GM23338 (cell line): ENCODE measurements around the gene DLG2. TPM values are rescaled to one million over a fixed set of nuclear protein-coding genes. Genes with fewer than 3 reads are reported as not detected.

Experiments
- ATAC-seq: fragments of 200-7000 bp; cut with Tn5 transposase; 3 replicates; pipeline ENCODE4 v1.9.1; 2020
- DNase-seq: peaks from one replicate; pipeline ENCODE4 v3.0.0-alpha.2; 2015; ENCODE audit warnings: low spot score
- H2AFZ ChIP-seq: fragments of 200-600 bp; sonication (generic); 2 replicates; pipeline ENCODE4 v1.8.0; 2016; ENCODE audit warnings: antibody characterized with exemption, mild to moderate bottlenecking, moderate library complexity
- H3F3A ChIP-seq: fragments of 200-600 bp; sonication (generic); replicated peaks from 2 replicates; pipeline ENCODE4 v1.8.0; 2017; ENCODE audit warnings: antibody characterized with exemption, mixed run types, low read depth
- H3K27ac ChIP-seq: fragments of 200-600 bp; sonication (generic); 2 replicates; pipeline ENCODE4 v1.6.1; 2016; ENCODE audit warnings: low read depth
- H3K27me3 ChIP-seq: fragments of 200-600 bp; sonication (generic); 2 replicates; pipeline ENCODE4 v1.8.0; 2016; ENCODE audit warnings: mild to moderate bottlenecking, mixed run types, moderate library complexity; ENCODE audit not compliant: insufficient read depth
- H3K36me3 ChIP-seq: fragments of 200-600 bp; sonication (generic); 2 replicates; pipeline ENCODE4 v1.8.0; 2016; ENCODE audit warnings: mild to moderate bottlenecking; ENCODE audit not compliant: insufficient read depth
- H3K4me1 ChIP-seq: fragments of 200-600 bp; sonication (generic); 2 replicates; pipeline ENCODE4 v1.8.0; 2016; ENCODE audit warnings: mild to moderate bottlenecking, moderate library complexity; ENCODE audit not compliant: insufficient read depth
- H3K4me2 ChIP-seq: fragments of 200-600 bp; sonication (generic); 2 replicates; pipeline ENCODE4 v1.7.1; 2017; ENCODE audit warnings: mixed run types
- H3K4me3 ChIP-seq: fragments of 200-600 bp; sonication (generic); 2 replicates; pipeline ENCODE4 v1.6.1; 2016; ENCODE audit warnings: mixed run types
- H3K79me2 ChIP-seq: fragments of 200-600 bp; sonication (generic); replicated peaks from 2 replicates; pipeline ENCODE4 v1.8.0; 2017; ENCODE audit warnings: mild to moderate bottlenecking; ENCODE audit not compliant: insufficient read depth
- H3K9me2 ChIP-seq: fragments of 200-600 bp; sonication (generic); 2 replicates; pipeline ENCODE4 v1.8.0; 2017; ENCODE audit not compliant: insufficient read depth
- H4K20me1 ChIP-seq: fragments of 200-600 bp; sonication (generic); replicated peaks from 2 replicates; pipeline ENCODE4 v1.8.0; 2017; ENCODE audit warnings: mild to moderate bottlenecking; ENCODE audit not compliant: insufficient read depth
- H3K27ac Mint-ChIP-seq: 2 replicates; pipeline ENCODE4 v1.8.0; 2020; ENCODE audit warnings: inconsistent platforms, mild to moderate bottlenecking, moderate library complexity, mixed read lengths
- H3K27me3 Mint-ChIP-seq: 3 replicates; pipeline ENCODE4 v1.8.0; 2022; ENCODE audit warnings: low read depth, mild to moderate bottlenecking, moderate library complexity, mixed read lengths, inconsistent platforms; ENCODE audit not compliant: insufficient read depth, poor library complexity
- H3K36me3 Mint-ChIP-seq: 3 replicates; pipeline ENCODE4 v1.8.0; 2021; ENCODE audit warnings: low read depth, mild to moderate bottlenecking, inconsistent platforms, moderate library complexity, mixed read lengths
- H3K4me1 Mint-ChIP-seq: 3 replicates; pipeline ENCODE4 v1.8.0; 2020; ENCODE audit warnings: mild to moderate bottlenecking, inconsistent platforms, mixed read lengths
- H3K4me3 Mint-ChIP-seq: 3 replicates; pipeline ENCODE4 v1.8.0; 2021; ENCODE audit warnings: moderate library complexity, mild to moderate bottlenecking, inconsistent platforms, mixed read lengths
- H3K9me3 Mint-ChIP-seq: 3 replicates; pipeline ENCODE4 v1.8.0; 2020; ENCODE audit warnings: moderate library complexity, mild to moderate bottlenecking, inconsistent platforms, mixed read lengths
- CREB1 ChIP-seq: fragments of 250-450 bp; sonication (Bioruptor Pico); IDR thresholded peaks from 2 replicates; pipeline ENCODE4 v1.5.0; 2020; ENCODE audit warnings: low read depth, mild to moderate bottlenecking, moderate library complexity
- EZH2phosphoT487 ChIP-seq: fragments of 200-600 bp; sonication (generic); IDR thresholded peaks from one replicate; pipeline ENCODE4 v1.8.1; 2018; ENCODE audit warnings: antibody characterized with exemption; ENCODE audit not compliant: unreplicated experiment
- NANOG ChIP-seq: IDR thresholded peaks from 2 replicates; pipeline ENCODE4 v1.6.1; 2016; ENCODE audit warnings: antibody characterized with exemption, borderline replicate concordance
- POLR2AphosphoS5 ChIP-seq: IDR thresholded peaks from 2 replicates; pipeline ENCODE4 v1.6.1; 2016; ENCODE audit warnings: antibody characterized with exemption, low read depth
- STAT1 ChIP-seq: IDR thresholded peaks from one replicate; pipeline ENCODE4 v1.6.1; 2016; ENCODE audit warnings: antibody characterized with exemption; ENCODE audit not compliant: unreplicated experiment
- ZNF114 ChIP-seq: fragments of 250-450 bp; sonication (Bioruptor Pico); IDR thresholded peaks from 2 replicates; pipeline ENCODE4 v1.5.0; 2020; ENCODE audit warnings: mild to moderate bottlenecking, moderate library complexity
- ZNF331 ChIP-seq: fragments of 250-450 bp; sonication (Bioruptor Pico); IDR thresholded peaks from 2 replicates; pipeline ENCODE4 v1.5.0; 2020; ENCODE audit warnings: low read depth, mild to moderate bottlenecking, moderate library complexity
- polyA plus RNA-seq: library from polyadenylated mRNA; unstranded; fragments of >200 nt; fragmentation: Nextera tagmentation; extraction: Ambion mirVana; gene quantifications from 2 replicates; pipeline ENCODE4 v1.2.1, GENCODE V29; 2016
- total RNA-seq: library from RNA; depleted of rRNA; stranded (reverse); fragments of >200 nt; shearing (Covaris generic); gene quantifications from 2 replicates; pipeline ENCODE4 v1.2.3, GENCODE V29; 2014
- TF ChIP-seq, protein P1 (sequence below): IDR thresholded peaks from one replicate; pipeline ENCODE4 v1.6.1; 2018; ENCODE audit warnings: antibody characterized with exemption; ENCODE audit not compliant: unreplicated experiment
- TF ChIP-seq, protein P2 (sequence below): fragments of 250-450 bp; sonication (Bioruptor Pico); IDR thresholded peaks from 2 replicates; pipeline ENCODE4 v1.5.0; 2020; ENCODE audit warnings: mild to moderate bottlenecking, moderate library complexity
- TF ChIP-seq, protein P3 (sequence below): IDR thresholded peaks from 2 replicates; pipeline ENCODE4 v1.6.1; 2016; ENCODE audit warnings: antibody characterized with exemption

The DLG2 gene
- total and polyA plus RNA-seq, 2 experiments from 2014 or later: 19.8 to 21.5 TPM

DNA sequence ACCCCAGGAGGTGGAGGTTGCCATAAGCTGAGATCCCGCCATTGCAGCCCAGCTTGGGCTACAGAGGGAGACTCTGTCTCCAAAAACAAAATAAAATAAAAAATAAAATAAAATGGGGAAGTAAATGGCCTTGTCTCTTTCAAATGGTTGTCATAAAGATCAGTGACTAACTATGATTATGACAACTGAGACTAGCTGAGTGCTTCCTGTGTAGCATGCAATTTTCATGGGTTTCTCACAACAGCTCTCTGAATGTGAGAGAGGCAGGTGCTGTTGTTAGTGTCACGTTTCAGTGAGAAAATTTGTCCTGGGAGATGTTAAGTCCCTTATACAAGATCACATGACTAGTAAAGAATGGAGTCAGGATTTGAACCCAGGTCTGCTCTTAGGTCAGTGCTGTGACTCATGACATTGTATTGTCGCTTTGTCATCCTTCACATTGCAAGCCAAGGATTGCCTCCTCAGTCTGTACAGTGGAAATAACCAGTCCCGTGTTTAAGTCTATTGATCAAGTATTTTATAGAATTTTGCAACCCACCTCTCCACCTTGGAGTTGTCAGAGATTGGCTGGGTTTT, 2177.7 kb downstream of the DLG2 start (continued):
- TF ChIP-seq, protein P1, sequence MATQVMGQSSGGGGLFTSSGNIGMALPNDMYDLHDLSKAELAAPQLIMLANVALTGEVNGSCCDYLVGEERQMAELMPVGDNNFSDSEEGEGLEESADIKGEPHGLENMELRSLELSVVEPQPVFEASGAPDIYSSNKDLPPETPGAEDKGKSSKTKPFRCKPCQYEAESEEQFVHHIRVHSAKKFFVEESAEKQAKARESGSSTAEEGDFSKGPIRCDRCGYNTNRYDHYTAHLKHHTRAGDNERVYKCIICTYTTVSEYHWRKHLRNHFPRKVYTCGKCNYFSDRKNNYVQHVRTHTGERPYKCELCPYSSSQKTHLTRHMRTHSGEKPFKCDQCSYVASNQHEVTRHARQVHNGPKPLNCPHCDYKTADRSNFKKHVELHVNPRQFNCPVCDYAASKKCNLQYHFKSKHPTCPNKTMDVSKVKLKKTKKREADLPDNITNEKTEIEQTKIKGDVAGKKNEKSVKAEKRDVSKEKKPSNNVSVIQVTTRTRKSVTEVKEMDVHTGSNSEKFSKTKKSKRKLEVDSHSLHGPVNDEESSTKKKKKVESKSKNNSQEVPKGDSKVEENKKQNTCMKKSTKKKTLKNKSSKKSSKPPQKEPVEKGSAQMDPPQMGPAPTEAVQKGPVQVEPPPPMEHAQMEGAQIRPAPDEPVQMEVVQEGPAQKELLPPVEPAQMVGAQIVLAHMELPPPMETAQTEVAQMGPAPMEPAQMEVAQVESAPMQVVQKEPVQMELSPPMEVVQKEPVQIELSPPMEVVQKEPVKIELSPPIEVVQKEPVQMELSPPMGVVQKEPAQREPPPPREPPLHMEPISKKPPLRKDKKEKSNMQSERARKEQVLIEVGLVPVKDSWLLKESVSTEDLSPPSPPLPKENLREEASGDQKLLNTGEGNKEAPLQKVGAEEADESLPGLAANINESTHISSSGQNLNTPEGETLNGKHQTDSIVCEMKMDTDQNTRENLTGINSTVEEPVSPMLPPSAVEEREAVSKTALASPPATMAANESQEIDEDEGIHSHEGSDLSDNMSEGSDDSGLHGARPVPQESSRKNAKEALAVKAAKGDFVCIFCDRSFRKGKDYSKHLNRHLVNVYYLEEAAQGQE: no peak
- TF ChIP-seq CREB1 (CRISPR knock-in tag): no peak
- TF ChIP-seq POLR2AphosphoS5: no peak
- TF ChIP-seq STAT1: no peak

DNA sequence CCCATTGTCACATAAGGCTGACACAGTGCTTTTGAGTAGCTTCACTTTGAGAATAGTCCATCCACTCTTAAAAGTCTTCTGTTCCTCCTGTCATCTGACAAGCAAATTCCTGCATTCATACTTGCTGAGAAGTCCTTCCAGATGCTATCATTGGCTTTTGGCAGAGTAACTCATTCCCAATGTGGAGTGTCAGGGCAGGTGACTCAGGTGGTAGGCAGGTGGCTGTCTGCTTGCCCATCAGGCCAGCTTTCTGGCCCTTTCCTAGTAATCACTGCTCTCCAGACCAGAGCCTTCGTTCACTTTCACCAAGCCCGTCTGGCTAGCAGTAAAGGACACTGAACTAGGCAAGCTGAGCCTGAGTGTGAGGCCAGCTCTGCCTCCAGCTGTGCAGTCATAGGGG, 2178.5 kb downstream of the DLG2 start:
- Mint-ChIP-seq H3K27me3 (peaks cover 3% of the 10 kb centered on the region), H3K9me3 (peaks cover 3% of the 10 kb centered on the region), H3K36me3 (peaks cover 22% of the 10 kb centered on the region), H3K27ac (no peak overlapping the region), H3K4me1 (no peaks in the 10 kb centered on the region; the same call in 2 of the 3 replicates), H3K4me3 (no peak overlapping the region)
- H4K20me1 ChIP-seq: no peaks in the 10 kb centered on the region
- no peaks in the 10 kb centered on the region for H3K36me3 ChIP-seq
- H3K4me1 ChIP-seq: no peaks in the 10 kb centered on the region
- peaks cover 4% of the 10 kb centered on the region; the same call in 1 of the 2 replicates for H3K9me2 ChIP-seq
- H3K79me2 ChIP-seq: no peaks in the 10 kb centered on the region
- no peak overlapping the region for H3K4me3 ChIP-seq
- ATAC-seq (no peak), DNase-seq (no peak)
- no peaks in the 10 kb centered on the region for H3K27me3 ChIP-seq
- H3K4me2 ChIP-seq: no peak overlapping the region
- H3F3A ChIP-seq: no peaks in the 10 kb centered on the region
- TF ChIP-seq STAT1 (no peak), ZNF331 (CRISPR knock-in tag) (no peak), ZNF114 (CRISPR knock-in tag) (no peak), EZH2phosphoT487 (no peak), NANOG (no peak), POLR2AphosphoS5 (no peak)
- TF ChIP-seq, protein P2, sequence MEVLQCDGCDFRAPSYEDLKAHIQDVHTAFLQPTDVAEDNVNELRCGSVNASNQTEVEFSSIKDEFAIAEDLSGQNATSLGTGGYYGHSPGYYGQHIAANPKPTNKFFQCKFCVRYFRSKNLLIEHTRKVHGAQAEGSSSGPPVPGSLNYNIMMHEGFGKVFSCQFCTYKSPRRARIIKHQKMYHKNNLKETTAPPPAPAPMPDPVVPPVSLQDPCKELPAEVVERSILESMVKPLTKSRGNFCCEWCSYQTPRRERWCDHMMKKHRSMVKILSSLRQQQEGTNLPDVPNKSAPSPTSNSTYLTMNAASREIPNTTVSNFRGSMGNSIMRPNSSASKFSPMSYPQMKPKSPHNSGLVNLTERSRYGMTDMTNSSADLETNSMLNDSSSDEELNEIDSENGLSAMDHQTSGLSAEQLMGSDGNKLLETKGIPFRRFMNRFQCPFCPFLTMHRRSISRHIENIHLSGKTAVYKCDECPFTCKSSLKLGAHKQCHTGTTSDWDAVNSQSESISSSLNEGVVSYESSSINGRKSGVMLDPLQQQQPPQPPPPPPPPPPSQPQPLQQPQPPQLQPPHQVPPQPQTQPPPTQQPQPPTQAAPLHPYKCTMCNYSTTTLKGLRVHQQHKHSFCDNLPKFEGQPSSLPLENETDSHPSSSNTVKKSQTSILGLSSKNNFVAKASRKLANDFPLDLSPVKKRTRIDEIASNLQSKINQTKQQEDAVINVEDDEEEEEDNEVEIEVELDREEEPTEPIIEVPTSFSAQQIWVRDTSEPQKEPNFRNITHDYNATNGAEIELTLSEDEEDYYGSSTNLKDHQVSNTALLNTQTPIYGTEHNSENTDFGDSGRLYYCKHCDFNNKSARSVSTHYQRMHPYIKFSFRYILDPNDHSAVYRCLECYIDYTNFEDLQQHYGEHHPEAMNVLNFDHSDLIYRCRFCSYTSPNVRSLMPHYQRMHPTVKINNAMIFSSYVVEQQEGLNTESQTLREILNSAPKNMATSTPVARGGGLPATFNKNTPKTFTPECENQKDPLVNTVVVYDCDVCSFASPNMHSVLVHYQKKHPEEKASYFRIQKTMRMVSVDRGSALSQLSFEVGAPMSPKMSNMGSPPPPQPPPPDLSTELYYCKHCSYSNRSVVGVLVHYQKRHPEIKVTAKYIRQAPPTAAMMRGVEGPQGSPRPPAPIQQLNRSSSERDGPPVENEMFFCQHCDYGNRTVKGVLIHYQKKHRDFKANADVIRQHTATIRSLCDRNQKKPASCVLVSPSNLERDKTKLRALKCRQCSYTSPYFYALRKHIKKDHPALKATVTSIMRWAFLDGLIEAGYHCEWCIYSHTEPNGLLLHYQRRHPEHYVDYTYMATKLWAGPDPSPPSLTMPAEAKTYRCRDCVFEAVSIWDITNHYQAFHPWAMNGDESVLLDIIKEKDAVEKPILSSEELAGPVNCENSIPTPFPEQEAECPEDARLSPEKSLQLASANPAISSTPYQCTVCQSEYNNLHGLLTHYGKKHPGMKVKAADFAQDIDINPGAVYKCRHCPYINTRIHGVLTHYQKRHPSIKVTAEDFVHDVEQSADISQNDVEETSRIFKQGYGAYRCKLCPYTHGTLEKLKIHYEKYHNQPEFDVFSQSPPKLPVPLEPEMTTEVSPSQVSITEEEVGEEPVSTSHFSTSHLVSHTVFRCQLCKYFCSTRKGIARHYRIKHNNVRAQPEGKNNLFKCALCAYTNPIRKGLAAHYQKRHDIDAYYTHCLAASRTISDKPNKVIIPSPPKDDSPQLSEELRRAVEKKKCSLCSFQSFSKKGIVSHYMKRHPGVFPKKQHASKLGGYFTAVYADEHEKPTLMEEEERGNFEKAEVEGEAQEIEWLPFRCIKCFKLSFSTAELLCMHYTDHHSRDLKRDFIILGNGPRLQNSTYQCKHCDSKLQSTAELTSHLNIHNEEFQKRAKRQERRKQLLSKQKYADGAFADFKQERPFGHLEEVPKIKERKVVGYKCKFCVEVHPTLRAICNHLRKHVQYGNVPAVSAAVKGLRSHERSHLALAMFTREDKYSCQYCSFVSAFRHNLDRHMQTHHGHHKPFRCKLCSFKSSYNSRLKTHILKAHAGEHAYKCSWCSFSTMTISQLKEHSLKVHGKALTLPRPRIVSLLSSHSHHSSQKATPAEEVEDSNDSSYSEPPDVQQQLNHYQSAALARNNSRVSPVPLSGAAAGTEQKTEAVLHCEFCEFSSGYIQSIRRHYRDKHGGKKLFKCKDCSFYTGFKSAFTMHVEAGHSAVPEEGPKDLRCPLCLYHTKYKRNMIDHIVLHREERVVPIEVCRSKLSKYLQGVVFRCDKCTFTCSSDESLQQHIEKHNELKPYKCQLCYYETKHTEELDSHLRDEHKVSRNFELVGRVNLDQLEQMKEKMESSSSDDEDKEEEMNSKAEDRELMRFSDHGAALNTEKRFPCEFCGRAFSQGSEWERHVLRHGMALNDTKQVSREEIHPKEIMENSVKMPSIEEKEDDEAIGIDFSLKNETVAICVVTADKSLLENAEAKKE (CRISPR knock-in tag): no peak
- TF ChIP-seq, protein P3, sequence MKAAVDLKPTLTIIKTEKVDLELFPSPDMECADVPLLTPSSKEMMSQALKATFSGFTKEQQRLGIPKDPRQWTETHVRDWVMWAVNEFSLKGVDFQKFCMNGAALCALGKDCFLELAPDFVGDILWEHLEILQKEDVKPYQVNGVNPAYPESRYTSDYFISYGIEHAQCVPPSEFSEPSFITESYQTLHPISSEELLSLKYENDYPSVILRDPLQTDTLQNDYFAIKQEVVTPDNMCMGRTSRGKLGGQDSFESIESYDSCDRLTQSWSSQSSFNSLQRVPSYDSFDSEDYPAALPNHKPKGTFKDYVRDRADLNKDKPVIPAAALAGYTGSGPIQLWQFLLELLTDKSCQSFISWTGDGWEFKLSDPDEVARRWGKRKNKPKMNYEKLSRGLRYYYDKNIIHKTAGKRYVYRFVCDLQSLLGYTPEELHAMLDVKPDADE: no peak
- TF ChIP-seq, protein P1: no peak
- H2AFZ ChIP-seq: no peak overlapping the region
- H3K27ac ChIP-seq: no peak overlapping the region
